WTC11 (cell line): ENCODE data around the gene ANKRD13A. TPM values are rescaled to one million over a fixed set of nuclear protein-coding genes. Genes with fewer than 3 reads are reported as not detected.
A peak's percentile ranks its signal among the peaks of the same experiment; 100 is the strongest.

Experiments used
- ATAC-seq: fragments of 200-7000 bp; cut with Tn5 transposase; 2 replicates; pipeline ENCODE4 v1.10.0; 2021; ENCODE audit warnings: mild to moderate bottlenecking, moderate library complexity
- CTCF ChIA-PET: fragments of 300-600 bp; sonication (Branson Sonifier 250); formaldehyde crosslinking; loops from one replicate; lab custom pipeline; 2021; ENCODE audit warnings: antibody characterized with exemption; lab: Charles Lee
- POLR2A ChIA-PET: fragments of 350-600 bp; sonication (Branson Sonifier 250); formaldehyde crosslinking; loops from one replicate; lab custom pipeline; 2021; ENCODE audit warnings: antibody characterized with exemption; lab: Charles Lee
- DNase-seq: peaks from one replicate; pipeline ENCODE4 v3.0.0; 2021; ENCODE audit warnings: low spot score
- H3K27ac Mint-ChIP-seq: 2 replicates; pipeline ENCODE4 v1.8.0; 2021; ENCODE audit warnings: mixed read lengths
- H3K27me3 Mint-ChIP-seq: 2 replicates; pipeline ENCODE4 v1.8.0; 2021; ENCODE audit warnings: low read depth, mild to moderate bottlenecking, moderate library complexity, mixed read lengths
- H3K36me3 Mint-ChIP-seq: 2 replicates; pipeline ENCODE4 v1.8.0; 2021; ENCODE audit warnings: mixed read lengths
- H3K4me1 Mint-ChIP-seq: 2 replicates; pipeline ENCODE4 v1.8.0; 2022; ENCODE audit warnings: mixed read lengths
- H3K4me3 Mint-ChIP-seq: 2 replicates; pipeline ENCODE4 v1.8.0; 2021; ENCODE audit warnings: mild to moderate bottlenecking, moderate library complexity, mixed read lengths
- H3K9me3 Mint-ChIP-seq: 2 replicates; pipeline ENCODE4 v1.8.0; 2021; ENCODE audit warnings: mixed read lengths
- ATF1 ChIP-seq: sonication (generic); formaldehyde crosslinking; IDR thresholded peaks from 2 replicates; pipeline ENCODE4 v1.8.1; 2023; ENCODE audit warnings: mild to moderate bottlenecking, moderate library complexity, missing genetic modification reagents
- CREM ChIP-seq: sonication (generic); formaldehyde crosslinking; IDR thresholded peaks from 2 replicates; pipeline ENCODE4 v1.8.1; 2022; ENCODE audit warnings: mild to moderate bottlenecking, missing genetic modification reagents, moderate library complexity
- ETV6 ChIP-seq: sonication (generic); formaldehyde crosslinking; IDR thresholded peaks from 2 replicates; pipeline ENCODE4 v1.8.1; 2022; ENCODE audit warnings: mild to moderate bottlenecking, missing genetic modification reagents
- FOXJ3 ChIP-seq: sonication (generic); formaldehyde crosslinking; IDR thresholded peaks from 2 replicates; pipeline ENCODE4 v1.9.0; 2021; ENCODE audit warnings: missing genetic modification reagents, mild to moderate bottlenecking, borderline replicate concordance
- FOXK1 ChIP-seq: sonication (generic); formaldehyde crosslinking; IDR thresholded peaks from 2 replicates; pipeline ENCODE4 v1.8.0; 2022; ENCODE audit warnings: mild to moderate bottlenecking, moderate library complexity, missing genetic modification reagents
- GRHL2 ChIP-seq: fragments of 250-450 bp; sonication (Bioruptor Pico); IDR thresholded peaks from 2 replicates; pipeline ENCODE4 v1.8.0; 2022; ENCODE audit warnings: mild to moderate bottlenecking, moderate library complexity; ENCODE audit not compliant: insufficient replicate concordance, severe bottlenecking
- MAX ChIP-seq: sonication (generic); formaldehyde crosslinking; IDR thresholded peaks from 2 replicates; pipeline ENCODE4 v1.8.0; 2022; ENCODE audit warnings: mild to moderate bottlenecking, missing genetic modification reagents
- NFATC4 ChIP-seq: fragments of 250-450 bp; sonication (Bioruptor Pico); IDR thresholded peaks from 2 replicates; pipeline ENCODE4 v1.9.0; 2021; ENCODE audit warnings: mild to moderate bottlenecking
- RELA ChIP-seq: sonication (generic); formaldehyde crosslinking; IDR thresholded peaks from 2 replicates; pipeline ENCODE4 v1.8.1; 2022; ENCODE audit warnings: missing genetic modification reagents, mild to moderate bottlenecking, borderline replicate concordance
- SMAD3 ChIP-seq: sonication (generic); formaldehyde crosslinking; IDR thresholded peaks from 2 replicates; pipeline ENCODE4 v1.8.0; 2022; ENCODE audit warnings: missing genetic modification reagents, mild to moderate bottlenecking, borderline replicate concordance
- TEAD4 ChIP-seq: sonication (generic); formaldehyde crosslinking; IDR thresholded peaks from 2 replicates; pipeline ENCODE4 v1.8.0; 2022; ENCODE audit warnings: mild to moderate bottlenecking, missing genetic modification reagents
- TP53 ChIP-seq: sonication (generic); formaldehyde crosslinking; IDR thresholded peaks from 2 replicates; pipeline ENCODE4 v1.8.1; 2023; ENCODE audit warnings: mild to moderate bottlenecking, missing genetic modification reagents
- ZNF425 ChIP-seq: fragments of 250-450 bp; sonication (Bioruptor Pico); conservative IDR thresholded peaks from 2 replicates; pipeline ENCODE4 v1.9.0; 2021; ENCODE audit warnings: mild to moderate bottlenecking
- ZNF671 ChIP-seq: fragments of 250-450 bp; sonication (Bioruptor Pico); IDR thresholded peaks from 2 replicates; pipeline ENCODE4 v1.8.0; 2021; ENCODE audit warnings: mild to moderate bottlenecking
- total RNA-seq: library from RNA; stranded (reverse); gene quantifications from 3 replicates; pipeline ENCODE4 v1.2.3, GENCODE V29; 2021
- TF ChIP-seq, protein P1 (sequence below): sonication (generic); formaldehyde crosslinking; conservative IDR thresholded peaks from 2 replicates; pipeline ENCODE4 v1.8.1; 2023; ENCODE audit warnings: mild to moderate bottlenecking, low read depth, missing genetic modification reagents, moderate library complexity
- TF ChIP-seq, protein P2 (sequence below): sonication (generic); formaldehyde crosslinking; IDR thresholded peaks from 2 replicates; pipeline ENCODE4 v1.8.0; 2022; ENCODE audit warnings: mild to moderate bottlenecking, missing genetic modification reagents
- TF ChIP-seq, protein P3 (sequence below): sonication (generic); formaldehyde crosslinking; IDR thresholded peaks from 2 replicates; pipeline ENCODE4 v1.8.0; 2022; ENCODE audit warnings: mild to moderate bottlenecking, missing genetic modification reagents
- TF ChIP-seq, protein P4 (sequence below): sonication (generic); formaldehyde crosslinking; IDR thresholded peaks from 2 replicates; pipeline ENCODE4 v1.8.1; 2023; ENCODE audit warnings: mild to moderate bottlenecking, missing genetic modification reagents, moderate library complexity

The ANKRD13A gene
- total RNA-seq, 1 experiment from 2014 or later = 22.4 TPM

DNA sequence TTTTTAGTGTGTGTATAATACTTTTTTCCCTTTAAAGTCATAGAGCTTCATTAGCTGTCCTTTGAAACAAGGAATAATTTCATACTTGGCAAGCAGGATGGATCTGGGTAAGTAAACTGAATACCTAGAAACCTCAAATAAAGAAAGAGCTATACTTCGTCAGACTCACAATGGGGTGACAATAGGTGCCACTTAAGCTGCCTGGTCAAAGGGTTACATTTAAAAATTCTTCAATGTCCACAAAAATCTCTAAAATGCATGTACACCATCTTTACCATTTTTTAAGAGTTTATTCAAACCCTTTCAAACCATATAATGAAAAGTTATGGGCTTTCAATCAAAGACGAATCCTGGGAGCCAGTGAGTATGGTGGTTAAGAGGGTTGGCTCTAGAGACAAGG is 6.1 kb upstream of the ANKRD13A start:
- peaks cover 9% of the 10 kb centered on the region for H3K36me3 Mint-ChIP-seq
- H3K27me3 Mint-ChIP-seq = no peaks in the 10 kb centered on the region
- no peak for DNase-seq
- TF ChIP-seq GRHL2 (no peak), ZNF425 (no peak), TP53 (CRISPR knock-in tag) (no peak)
- H3K4me3 Mint-ChIP-seq = no peak overlapping the region
- POLR2A ChIA-PET = no interaction called here
- CTCF ChIA-PET = interaction anchor here (1.4 kb wide), 1 partner anchor 148 kb away, joined by 4 read pairs; no protein-coding TSS in a partner anchor
- ATAC-seq = no peak
- no peak overlapping the region for H3K27ac Mint-ChIP-seq
- no peaks in the 10 kb centered on the region for H3K9me3 Mint-ChIP-seq
- peaks cover 32% of the 10 kb centered on the region for H3K4me1 Mint-ChIP-seq

- Mint-ChIP-seq H3K4me3 (peak overlapping the region; percentile 93), H3K36me3 (no peaks in the 10 kb centered on the region; the same call in 1 of the 2 replicates), H3K4me1 (peaks cover 31% of the 10 kb centered on the region), H3K9me3 (no peaks in the 10 kb centered on the region), H3K27me3 (no peaks in the 10 kb centered on the region), H3K27ac (no peak overlapping the region)
- ATAC-seq (no peak), DNase-seq (no peak)
- TF ChIP-seq NFATC4 (CRISPR knock-in tag) = no peak
- TF ChIP-seq, protein P1, sequence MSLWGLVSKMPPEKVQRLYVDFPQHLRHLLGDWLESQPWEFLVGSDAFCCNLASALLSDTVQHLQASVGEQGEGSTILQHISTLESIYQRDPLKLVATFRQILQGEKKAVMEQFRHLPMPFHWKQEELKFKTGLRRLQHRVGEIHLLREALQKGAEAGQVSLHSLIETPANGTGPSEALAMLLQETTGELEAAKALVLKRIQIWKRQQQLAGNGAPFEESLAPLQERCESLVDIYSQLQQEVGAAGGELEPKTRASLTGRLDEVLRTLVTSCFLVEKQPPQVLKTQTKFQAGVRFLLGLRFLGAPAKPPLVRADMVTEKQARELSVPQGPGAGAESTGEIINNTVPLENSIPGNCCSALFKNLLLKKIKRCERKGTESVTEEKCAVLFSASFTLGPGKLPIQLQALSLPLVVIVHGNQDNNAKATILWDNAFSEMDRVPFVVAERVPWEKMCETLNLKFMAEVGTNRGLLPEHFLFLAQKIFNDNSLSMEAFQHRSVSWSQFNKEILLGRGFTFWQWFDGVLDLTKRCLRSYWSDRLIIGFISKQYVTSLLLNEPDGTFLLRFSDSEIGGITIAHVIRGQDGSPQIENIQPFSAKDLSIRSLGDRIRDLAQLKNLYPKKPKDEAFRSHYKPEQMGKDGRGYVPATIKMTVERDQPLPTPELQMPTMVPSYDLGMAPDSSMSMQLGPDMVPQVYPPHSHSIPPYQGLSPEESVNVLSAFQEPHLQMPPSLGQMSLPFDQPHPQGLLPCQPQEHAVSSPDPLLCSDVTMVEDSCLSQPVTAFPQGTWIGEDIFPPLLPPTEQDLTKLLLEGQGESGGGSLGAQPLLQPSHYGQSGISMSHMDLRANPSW = no peak
- TF ChIP-seq TEAD4 (CRISPR knock-in tag) = no peak
- CTCF ChIA-PET = no interaction called here
- POLR2A ChIA-PET = interaction anchor here (0.6 kb wide), 1 partner anchor 1954 kb away, joined by 3 read pairs; no protein-coding TSS in a partner anchor
These were observed 4.6 kb upstream of the ANKRD13A start for GRCh38 chr12:109994401-109995175.

DNA sequence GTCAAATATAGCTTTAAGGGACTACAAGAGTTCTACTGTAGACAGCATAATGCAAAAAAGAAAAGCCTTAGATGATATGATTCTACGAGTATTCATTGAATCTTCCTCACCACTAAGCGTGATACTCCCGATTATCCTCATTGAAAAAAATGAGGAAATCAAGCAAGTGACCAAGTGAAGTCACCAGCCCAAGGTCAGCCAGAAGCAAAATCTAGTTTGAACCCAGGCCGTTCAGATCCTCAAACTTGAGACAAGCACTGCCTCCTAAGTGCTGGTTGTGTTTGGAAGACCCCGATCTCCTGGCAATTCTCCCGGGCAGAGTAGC is 3.9 kb upstream of the ANKRD13A start:
- ChIA-PET CTCF (no interaction called here), POLR2A (no interaction called here)
- Mint-ChIP-seq H3K27me3 (peaks cover 6% of the 10 kb centered on the region), H3K4me1 (peaks cover 31% of the 10 kb centered on the region), H3K9me3 (no peaks in the 10 kb centered on the region), H3K4me3 (peak overlapping the region; percentile 93), H3K36me3 (no peaks in the 10 kb centered on the region; the same call in 1 of the 2 replicates), H3K27ac (peak overlapping the region; percentile 70)
- ATAC-seq (no peak), DNase-seq (no peak)
- TF ChIP-seq, protein P2, sequence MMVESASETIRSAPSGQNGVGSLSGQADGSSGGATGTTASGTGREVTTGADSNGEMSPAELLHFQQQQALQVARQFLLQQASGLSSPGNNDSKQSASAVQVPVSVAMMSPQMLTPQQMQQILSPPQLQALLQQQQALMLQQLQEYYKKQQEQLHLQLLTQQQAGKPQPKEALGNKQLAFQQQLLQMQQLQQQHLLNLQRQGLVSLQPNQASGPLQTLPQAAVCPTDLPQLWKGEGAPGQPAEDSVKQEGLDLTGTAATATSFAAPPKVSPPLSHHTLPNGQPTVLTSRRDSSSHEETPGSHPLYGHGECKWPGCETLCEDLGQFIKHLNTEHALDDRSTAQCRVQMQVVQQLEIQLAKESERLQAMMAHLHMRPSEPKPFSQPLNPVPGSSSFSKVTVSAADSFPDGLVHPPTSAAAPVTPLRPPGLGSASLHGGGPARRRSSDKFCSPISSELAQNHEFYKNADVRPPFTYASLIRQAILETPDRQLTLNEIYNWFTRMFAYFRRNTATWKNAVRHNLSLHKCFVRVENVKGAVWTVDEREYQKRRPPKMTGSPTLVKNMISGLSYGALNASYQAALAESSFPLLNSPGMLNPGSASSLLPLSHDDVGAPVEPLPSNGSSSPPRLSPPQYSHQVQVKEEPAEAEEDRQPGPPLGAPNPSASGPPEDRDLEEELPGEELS = no peak
- TF ChIP-seq ZNF671 (CRISPR knock-in tag) = no peak
- no peak for TF ChIP-seq ATF1 (CRISPR knock-in tag)
- TF ChIP-seq RELA (CRISPR knock-in tag) = no peak

DNA sequence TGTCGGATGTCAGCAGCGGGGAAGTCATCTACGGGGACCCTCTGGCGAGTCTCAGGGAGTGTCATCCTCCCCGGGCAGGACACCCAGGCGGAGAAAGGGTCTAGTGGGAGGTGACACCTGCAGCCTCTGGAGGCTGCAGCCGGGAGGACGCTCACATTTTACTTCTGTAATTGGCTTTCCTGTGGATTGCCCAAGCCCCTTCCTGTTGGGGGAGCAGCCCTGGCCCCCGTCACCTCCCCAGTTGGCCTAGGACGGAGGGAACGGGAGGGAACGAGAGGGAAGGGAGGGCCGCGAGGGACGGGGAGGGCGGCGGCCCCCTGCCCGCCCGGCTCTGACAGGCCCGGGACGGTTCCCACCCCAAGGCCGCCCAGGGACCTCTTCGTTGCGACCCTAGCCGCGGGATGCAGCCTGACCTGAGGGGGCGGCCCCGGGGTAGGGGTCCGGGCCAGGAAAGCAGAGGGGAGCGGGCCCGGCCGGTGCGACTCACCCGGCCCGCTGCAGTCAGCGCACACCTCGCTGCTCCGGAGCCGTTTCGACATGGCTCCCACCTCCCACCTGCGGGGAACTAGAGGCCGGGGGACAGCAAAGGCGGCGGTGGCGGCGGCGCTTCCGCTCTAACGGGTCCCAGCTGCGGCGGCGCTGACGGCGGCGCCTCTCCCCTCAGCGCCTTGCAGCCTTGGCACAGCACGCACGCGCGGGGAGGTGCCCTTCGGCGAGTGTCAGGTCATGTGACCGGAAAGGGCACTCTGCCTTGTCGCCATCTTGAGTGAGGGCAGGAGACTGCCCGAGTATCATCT is 3.3 kb upstream of the ANKRD13A start, which contains the start of gene GIT2:
Gene GIT2 (minus strand): TSS at position 683 of the 797 bp plus-strand sequence. CDS start 144 bp downstream, at position 539.
- CTCF ChIA-PET = no interaction called here
- TF ChIP-seq FOXJ3 (no peak), SMAD3 (peak; percentile 57; the same call in 1 of the 2 replicates), FOXK1 (CRISPR knock-in tag) (0 out of 2 replicates have a peak, but pooled peaks have one; percentile 31), ETV6 (CRISPR knock-in tag) (0 out of 2 replicates have a peak, but pooled peaks have one; percentile 8), CREM (CRISPR knock-in tag) (0 out of 2 replicates have a peak, but pooled peaks have one; percentile 66), MAX (peak; percentile 58; the same call in 1 of the 2 replicates)
- TF ChIP-seq, protein P3, sequence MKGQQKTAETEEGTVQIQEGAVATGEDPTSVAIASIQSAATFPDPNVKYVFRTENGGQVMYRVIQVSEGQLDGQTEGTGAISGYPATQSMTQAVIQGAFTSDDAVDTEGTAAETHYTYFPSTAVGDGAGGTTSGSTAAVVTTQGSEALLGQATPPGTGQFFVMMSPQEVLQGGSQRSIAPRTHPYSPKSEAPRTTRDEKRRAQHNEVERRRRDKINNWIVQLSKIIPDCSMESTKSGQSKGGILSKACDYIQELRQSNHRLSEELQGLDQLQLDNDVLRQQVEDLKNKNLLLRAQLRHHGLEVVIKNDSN (CRISPR knock-in tag) = peak; percentile 97
- TF ChIP-seq, protein P4, sequence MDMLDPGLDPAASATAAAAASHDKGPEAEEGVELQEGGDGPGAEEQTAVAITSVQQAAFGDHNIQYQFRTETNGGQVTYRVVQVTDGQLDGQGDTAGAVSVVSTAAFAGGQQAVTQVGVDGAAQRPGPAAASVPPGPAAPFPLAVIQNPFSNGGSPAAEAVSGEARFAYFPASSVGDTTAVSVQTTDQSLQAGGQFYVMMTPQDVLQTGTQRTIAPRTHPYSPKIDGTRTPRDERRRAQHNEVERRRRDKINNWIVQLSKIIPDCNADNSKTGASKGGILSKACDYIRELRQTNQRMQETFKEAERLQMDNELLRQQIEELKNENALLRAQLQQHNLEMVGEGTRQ (CRISPR knock-in tag) = peak; percentile 97

More for the DNA sequence above, 3.3 kb upstream of the ANKRD13A start, which contains the start of gene GIT2:
- Mint-ChIP-seq H3K4me3 (peak within 1 kb of the TSS; percentile 93), H3K4me1 (peaks cover 33% of the 10 kb centered on the region), H3K36me3 (no peaks in the 10 kb centered on the region; the same call in 1 of the 2 replicates), H3K27ac (peak within 1 kb of the TSS; percentile 92), H3K27me3 (peaks cover 11% of the 10 kb centered on the region), H3K9me3 (no peaks in the 10 kb centered on the region)
- DNase-seq (peak; percentile 91), ATAC-seq (peak; percentile 70)
- POLR2A ChIA-PET = no interaction called here
